Iris pigment epithelial cell (primary cell): ENCODE data around the gene XG.
"Not testable (repeated sequence)": the region's sequence is repeated elsewhere in the genome, so short reads cannot be mapped to it uniquely, and the experiment has no call there.

Source experiments
- DNase-seq: peaks from one replicate; pipeline ENCODE4 v3.0.0-alpha.2; 2011; ENCODE audit warnings: low read depth

XG gene

GRCh38 chrX:2751874-2752300, at the start of gene XG:
Gene XG, plus strand, starts transcription at chrX:2752040. Its CDS starts 235 bp downstream, at chrX:2752275.
- not testable (repeated sequence) for DNase-seq

DNA sequence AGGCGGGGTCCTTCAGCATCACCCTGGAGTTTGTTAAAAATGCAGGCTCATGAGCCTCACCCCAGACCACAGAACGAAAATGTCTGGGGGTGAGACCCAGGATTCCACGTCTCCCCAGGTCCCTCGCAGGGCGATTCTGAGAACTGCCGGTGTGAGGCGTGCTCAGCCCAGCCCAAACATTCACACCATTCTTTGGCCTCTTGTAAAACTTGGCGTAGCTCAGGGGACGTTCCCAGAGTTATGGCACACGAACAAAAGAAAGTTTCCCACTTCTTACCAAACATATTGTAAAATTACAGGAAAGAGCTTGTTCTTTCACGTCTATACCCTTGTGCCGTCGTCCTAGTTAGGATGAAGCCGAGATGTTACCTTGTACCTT, 47.9 kb upstream of the XG start:
- DNase-seq: no peak

- no peak for DNase-seq
Observed at GRCh38 chrX:2705046-2705832, 46.6 kb upstream of the XG start.

DNA sequence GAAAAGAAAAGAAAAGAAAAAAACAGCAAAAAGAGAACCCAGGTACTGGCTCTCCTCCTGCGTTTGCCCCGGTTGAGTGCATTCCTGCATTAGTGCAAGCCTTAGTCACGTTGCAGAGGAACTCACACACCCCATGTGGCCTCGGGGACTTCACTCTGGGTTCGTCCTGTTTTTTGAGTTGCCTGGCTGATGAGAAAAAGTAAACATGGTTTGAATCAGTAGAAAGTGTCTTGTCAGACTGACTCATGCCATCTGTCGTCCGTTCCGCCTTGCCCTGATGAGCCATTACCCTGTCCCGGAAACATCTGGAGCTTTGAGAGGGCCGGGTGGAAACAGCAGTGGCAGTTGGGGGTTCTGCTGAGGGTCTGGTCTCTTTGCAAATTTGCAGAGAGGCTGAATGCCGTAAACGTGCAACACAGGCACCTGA, 44.5 kb upstream of the XG start:
- DNase-seq: peak; percentile 88

DNA sequence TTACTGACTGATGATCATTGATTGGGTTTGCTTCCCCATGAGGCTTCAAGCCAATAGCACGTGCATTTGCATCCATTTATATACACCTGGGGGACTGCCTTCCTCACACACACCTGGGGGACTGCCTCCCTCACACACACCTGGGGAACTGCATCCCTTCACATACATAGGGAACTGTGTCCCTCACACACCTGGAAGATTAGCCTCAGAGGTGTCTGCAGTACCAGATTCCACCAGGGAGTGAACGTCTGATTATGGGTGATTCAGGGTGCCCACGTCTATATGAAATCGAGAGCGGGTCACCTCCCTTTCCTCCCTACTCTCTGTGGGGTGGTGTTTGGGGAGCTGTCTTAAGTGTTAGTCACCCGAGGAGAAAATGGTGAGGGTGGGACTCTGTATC, 43.8 kb upstream of the XG start:
- no peak for DNase-seq

GRCh38 chrX:2708592-2709188, 43.1 kb upstream of the XG start:
- no peak for DNase-seq

DNA sequence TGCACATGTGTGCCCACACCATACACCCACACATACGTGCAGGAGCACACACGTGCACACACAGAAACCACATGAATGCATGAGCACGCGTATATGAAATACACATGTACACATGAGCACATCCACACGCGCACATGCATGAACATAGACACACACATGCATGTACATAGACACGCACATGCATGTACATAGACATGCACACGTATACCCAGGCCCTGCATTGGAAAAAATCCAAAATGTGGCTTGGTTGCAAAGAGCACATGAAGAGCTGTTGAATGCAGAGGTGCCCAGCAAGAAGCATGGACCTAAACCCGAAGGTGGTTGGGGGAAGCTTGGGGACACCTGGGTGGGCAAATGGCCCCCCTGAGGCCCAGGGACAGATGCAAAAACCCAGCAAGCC, 42.3 kb upstream of the XG start:
- DNase-seq: no peak

DNA sequence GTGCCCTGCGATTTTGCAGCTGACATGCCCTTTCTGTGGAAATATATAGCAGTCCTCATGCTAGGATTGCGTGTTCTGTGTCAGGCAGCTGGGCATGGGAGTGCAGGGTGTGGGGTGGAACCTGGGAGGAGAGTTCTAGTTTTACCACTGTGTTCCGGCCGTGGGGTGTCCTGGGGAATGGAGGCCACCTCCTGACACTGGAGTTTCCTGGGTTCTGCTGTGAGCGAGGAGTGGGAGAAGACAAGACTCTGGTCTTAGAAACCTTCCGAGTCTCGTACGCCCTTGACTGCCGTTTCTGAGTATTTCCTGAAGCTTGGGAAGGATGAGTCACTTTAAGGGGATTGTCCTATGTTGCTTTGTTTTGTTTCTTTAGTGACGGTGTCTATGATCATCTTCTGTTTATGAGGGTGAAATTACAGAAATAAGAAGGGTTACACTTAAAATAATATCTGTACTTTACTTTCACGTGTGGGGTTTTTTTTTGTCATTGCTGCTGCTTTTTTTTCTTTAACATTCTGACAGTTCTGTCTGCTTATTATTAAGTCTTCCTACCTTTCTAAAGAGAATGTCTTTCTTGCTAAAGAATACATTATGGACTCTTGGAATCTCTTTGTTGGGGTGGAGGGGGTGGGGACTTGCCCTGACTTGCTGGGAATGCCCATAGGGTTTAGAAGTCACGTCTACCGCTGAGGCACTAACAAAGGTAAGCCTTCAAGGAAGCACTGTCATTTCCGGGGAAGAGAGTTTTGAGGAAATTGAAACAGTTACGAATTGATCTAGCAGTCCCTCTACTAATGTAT, 41.6 kb upstream of the XG start:
- peak; percentile 89 for DNase-seq

- no peak for DNase-seq
Observed at GRCh38 chrX:2711441-2711840, 40.4 kb upstream of the XG start.

DNA sequence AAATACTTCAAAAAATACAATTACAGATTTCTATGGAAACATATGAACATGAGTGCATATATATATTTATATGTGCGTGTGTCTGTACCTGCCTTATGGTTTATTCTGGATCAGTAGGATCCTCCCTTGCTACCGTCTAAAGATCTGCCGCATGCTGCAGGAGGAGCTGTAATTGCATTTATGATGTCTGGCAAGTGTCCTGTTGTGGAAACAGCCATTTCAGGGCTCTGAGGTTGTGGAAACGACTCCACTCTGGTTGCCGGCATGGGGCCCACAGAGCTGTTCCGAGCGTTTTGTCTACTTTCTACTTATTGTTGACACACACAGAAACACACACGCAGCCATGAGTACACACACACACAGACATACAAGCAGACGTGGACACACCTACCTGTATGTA, 39.4 kb upstream of the XG start:
- no peak for DNase-seq

GRCh38 chrX:2712890-2713840, 38.7 kb upstream of the XG start:
- no peak for DNase-seq

DNA sequence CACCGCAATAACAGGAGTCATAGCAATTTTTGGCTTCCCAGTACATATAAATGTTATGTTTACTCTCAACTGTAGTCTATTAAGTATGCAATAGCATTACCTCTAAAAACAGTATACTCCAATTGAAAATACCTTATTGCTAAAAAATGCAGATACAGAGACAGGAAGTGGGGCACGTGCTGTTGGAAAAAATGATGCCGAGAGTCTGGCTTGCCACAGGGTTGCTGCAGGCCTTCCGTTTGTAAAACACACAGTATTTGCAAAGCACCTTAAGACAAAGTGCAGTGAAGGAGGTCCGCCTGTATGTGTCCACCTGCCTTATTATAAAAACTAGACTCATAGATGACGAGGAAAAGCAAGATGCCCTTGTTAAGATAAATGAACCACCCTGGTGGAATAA, 37.3 kb upstream of the XG start:
- DNase-seq: no peak

DNA sequence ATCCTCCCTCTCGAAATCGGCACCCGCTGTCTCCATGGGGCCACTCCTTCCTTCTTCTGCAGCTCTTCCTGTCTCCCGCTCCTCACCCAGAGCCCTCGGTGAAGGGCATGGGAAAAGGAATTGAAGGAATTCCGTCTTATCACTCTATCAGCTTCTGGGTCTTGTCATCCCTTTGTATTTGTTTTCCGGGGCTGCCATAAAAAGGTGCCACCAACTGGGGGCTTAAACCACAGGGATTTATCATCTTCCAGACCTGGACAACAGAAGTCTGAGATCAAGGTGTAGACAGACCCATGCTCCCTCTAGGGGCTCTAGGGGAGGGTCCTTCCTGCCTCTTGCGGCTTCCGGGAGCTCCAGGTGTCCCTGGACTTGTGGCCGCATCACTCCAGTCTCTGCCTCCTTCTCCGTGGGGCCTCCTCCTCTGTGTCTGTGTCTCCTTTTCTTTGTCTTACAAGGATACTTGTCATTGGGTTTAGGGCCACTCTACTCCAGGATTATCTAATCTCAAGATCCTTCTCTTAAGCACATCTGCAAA, 36.7 kb upstream of the XG start:
- DNase-seq: no peak

DNA sequence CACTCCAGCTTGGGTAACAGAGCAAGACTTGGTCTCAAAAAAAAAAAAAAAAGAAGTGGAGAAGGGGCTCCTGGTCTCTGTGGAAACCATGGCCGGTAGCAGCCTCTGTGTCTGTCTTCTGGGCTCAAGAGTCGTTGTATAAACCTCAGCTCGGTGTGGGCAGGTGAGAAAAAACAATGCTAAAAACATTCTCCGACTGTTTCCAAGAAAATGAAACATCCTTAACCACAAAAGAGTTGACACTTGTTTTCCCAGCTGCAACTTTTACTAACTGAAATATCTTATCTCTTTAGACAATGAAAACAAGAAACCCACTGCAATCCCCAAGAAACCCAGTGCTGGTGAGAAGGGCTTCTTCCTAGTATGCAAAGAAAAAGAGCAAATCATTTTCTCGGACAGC, 34.5 kb upstream of the XG start:
- no peak for DNase-seq

GRCh38 chrX:2718821-2719220, 33.0 kb upstream of the XG start:
- no peak for DNase-seq

DNA sequence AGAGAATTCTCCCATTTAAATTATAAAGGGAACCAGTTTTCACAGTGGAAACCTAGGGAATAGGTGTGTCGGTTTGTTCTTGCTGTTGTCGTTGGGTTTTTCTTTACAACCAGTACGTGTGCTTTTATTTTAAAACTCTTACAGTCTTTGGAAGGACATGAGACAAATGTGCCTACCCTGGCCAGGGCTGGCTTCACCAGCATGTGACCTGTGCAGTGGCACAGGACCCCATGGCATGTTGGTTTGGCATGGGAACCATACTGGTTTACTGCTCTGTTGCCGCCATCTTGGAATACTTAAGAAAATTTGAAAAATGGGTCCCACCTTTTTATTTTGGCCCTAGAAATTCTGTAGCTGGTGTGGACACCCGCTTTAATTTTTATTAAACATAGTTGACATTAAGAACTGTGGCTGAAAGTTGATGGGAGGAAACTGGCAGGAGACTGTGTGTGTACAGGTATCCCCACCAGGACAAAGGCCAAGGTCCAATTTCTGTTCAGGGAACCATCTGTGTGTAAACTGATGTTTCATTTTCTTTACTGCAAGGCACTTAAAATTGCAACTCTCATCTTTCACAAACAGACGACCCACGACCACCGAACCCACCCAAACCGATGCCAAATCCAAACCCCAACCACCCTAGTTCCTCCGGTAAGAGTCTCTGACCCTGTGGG, 31.9 kb upstream of the XG start:
- DNase-seq: no peak

GRCh38 chrX:2723286-2723879, 28.5 kb upstream of the XG start:
- DNase-seq: no peak

- DNase-seq: peak; percentile 63
Observed at GRCh38 chrX:2727264-2727663, 24.6 kb upstream of the XG start.

DNA sequence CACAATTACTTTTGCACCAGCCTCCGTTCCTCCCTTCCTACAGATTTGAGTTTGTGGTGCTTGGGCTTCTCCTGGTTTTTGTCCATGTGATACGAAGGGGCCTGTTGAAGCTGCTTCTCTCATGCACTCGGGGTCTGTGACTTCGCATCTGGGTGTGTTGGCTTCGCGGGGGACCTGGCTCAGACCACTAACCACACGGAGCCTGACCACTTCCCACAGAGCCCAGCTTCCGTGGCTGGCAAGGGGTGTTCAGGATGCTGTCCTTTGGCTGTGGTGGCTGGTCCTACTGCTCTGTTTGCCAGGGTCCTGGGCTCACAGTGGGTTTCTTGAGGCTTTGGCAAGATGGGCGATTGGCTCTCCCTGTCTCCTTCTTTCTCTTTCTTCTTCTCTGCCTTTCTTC, 19.8 kb upstream of the XG start:
- DNase-seq: no peak

DNA sequence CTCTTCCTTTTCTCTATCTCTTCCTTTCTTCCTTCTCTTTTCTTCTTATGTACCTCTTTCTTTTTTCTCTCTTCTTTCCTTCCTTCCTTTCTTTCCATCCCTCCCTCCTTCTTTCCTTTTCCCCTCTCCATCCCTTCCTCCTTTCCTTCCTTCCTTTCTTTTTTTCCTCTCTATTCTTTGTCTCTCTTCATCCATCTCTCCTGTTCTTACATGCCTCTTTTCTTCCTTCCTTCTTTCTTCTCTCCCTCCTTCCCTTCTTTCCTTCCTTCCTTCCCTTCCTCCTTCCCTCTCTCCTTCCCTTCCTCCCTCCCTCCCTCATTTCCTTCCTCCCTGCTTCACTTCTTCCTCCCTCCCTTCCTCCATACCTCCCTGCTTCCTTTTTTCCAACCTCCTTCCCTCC, 19.2 kb upstream of the XG start:
- no peak for DNase-seq

- DNase-seq: no peak
Observed at GRCh38 chrX:2733286-2733685, 18.6 kb upstream of the XG start.
